GM12878 (cell line): ENCODE results near the gene MAP3K6. TPM values are rescaled to one million over a fixed set of nuclear protein-coding genes. Genes with fewer than 3 reads are reported as not detected.

Experiments used
- ATAC-seq: fragments of 200-7000 bp; cut with Tn5 transposase; 3 replicates; pipeline ENCODE4 v1.9.1; 2020; ENCODE audit warnings: mild to moderate bottlenecking, moderate library complexity
- BruUV-seq: library from RNA; stranded (reverse); fragments of 400-500 nt; replicated peaks from 2 replicates; lab custom pipeline; 2021; lab: Mats Ljungman, UMichigan
- CTCF ChIA-PET: fragments of 300-600 bp; sonication (Branson Sonifier 250); formaldehyde crosslinking; extraction: SDS; loops from one replicate; lab custom pipeline; 2021; ENCODE audit warnings: inconsistent platforms; lab: Yijun Ruan, JAX
- POLR2A ChIA-PET: fragments of 350-600 bp; formaldehyde crosslinking; extraction: SDS; loops from one replicate; lab custom pipeline; 2021; ENCODE audit warnings: inconsistent platforms; lab: Charles Lee
- RAD21 ChIA-PET: fragments of 300-600 bp; sonication (Branson Sonifier 250); formaldehyde crosslinking; loops from one replicate; lab custom pipeline; 2023; ENCODE audit warnings: antibody characterized with exemption; ENCODE audit not compliant: unreplicated experiment; lab: Charles Lee
- SMC1A ChIA-PET: fragments of 300-600 bp; sonication (Branson Sonifier 250); formaldehyde crosslinking; loops from one replicate; lab custom pipeline; 2023; ENCODE audit not compliant: unreplicated experiment, uncharacterized antibody; lab: Charles Lee
- DNase-seq: peaks from one replicate; pipeline ENCODE4 v3.0.0-alpha.2; 2011; ENCODE audit warnings: low read depth, low spot score
- FAIRE-seq: peaks from 3 replicates; lab custom pipeline; 2011; peaks lifted over from hg19 to GRCh38; lab: Jason Lieb, UNC
- H2AFZ ChIP-seq: 2 replicates; pipeline ENCODE4 v1.6.0; 2011; ENCODE audit warnings: low read depth, low read length, control low read depth; ENCODE audit not compliant: control insufficient read depth
- H3K27ac ChIP-seq: 2 replicates; pipeline ENCODE4 v1.5.1; 2011; ENCODE audit warnings: control low read depth; ENCODE audit not compliant: control insufficient read depth, insufficient read depth
- H3K27me3 ChIP-seq, 2 experiments: replicated peaks in 1 of 2; 2 replicates each; pipeline versions ENCODE4 v1.6.0 to v1.6.1; 2011; ENCODE audit warnings: low read length in 1 of 2; ENCODE audit not compliant: control insufficient read depth in 2 of 2, insufficient read depth in 2 of 2
- H3K36me3 ChIP-seq, 2 experiments: 2 replicates each; pipeline ENCODE4 v1.5.1; 2011; ENCODE audit warnings: low read length in 1 of 2; ENCODE audit not compliant: control insufficient read depth in 2 of 2, insufficient read depth in 2 of 2
- H3K4me1 ChIP-seq: 2 replicates; pipeline ENCODE4 v1.6.1; 2011; ENCODE audit warnings: mild to moderate bottlenecking, low read length, moderate library complexity, mixed read lengths; ENCODE audit not compliant: control insufficient read depth, insufficient read depth
- H3K4me2 ChIP-seq: 2 replicates; pipeline ENCODE4 v1.6.0; 2011; ENCODE audit warnings: control low read depth; ENCODE audit not compliant: control insufficient read depth, insufficient read depth
- H3K4me3 ChIP-seq: fragments of 200-600 bp; sonication (generic); 2 replicates; pipeline ENCODE4 v1.5.1; 2016
- H3K79me2 ChIP-seq: 2 replicates; pipeline ENCODE4 v1.6.0; 2011; ENCODE audit warnings: low read length; ENCODE audit not compliant: control insufficient read depth, insufficient read depth
- H3K9ac ChIP-seq: 2 replicates; pipeline ENCODE4 v1.8.0; 2011; ENCODE audit warnings: low read length, control low read depth, mixed read lengths; ENCODE audit not compliant: control insufficient read depth, insufficient read depth
- H3K9me3 ChIP-seq: replicated peaks from 3 replicates; pipeline ENCODE4 v1.5.1; 2011; ENCODE audit warnings: mild to moderate bottlenecking, low read length; ENCODE audit not compliant: control insufficient read depth, insufficient read depth
- H4K20me1 ChIP-seq: 2 replicates; pipeline ENCODE4 v1.6.0; 2011; ENCODE audit not compliant: control insufficient read depth, insufficient read depth
- JUND ChIP-seq: IDR thresholded peaks from 2 replicates; pipeline ENCODE4 v1.6.1; 2012; ENCODE audit warnings: low read depth, mild to moderate bottlenecking, low read length, improper control_type of control experiment, moderate library complexity
- MXI1 ChIP-seq: fragments of 150-350 bp; IDR thresholded peaks from 2 replicates; pipeline ENCODE4 v1.6.1; 2011; ENCODE audit warnings: low read depth, mild to moderate bottlenecking, inconsistent platforms, low read length, improper control_type of control experiment
- POLR2A ChIP-seq: IDR thresholded peaks from 2 replicates; pipeline ENCODE4 v1.6.1; 2011; ENCODE audit warnings: low read depth, mild to moderate bottlenecking, low read length
- POLR2AphosphoS2 ChIP-seq: IDR thresholded peaks from 2 replicates; pipeline ENCODE4 v1.6.1; 2011; ENCODE audit warnings: low read depth, mild to moderate bottlenecking, low read length, improper control_type of control experiment, moderate library complexity
- POLR2AphosphoS5 ChIP-seq: IDR thresholded peaks from 2 replicates; pipeline ENCODE4 v1.6.1; 2011; ENCODE audit warnings: mild to moderate bottlenecking, low read length, inconsistent platforms
- TARDBP ChIP-seq: IDR thresholded peaks from 2 replicates; pipeline ENCODE4 v1.6.1; 2016; ENCODE audit warnings: borderline replicate concordance
- WGBS: methylation state at CpG from one replicate; pipeline ENCODE4 v1.1.6; 2016; ENCODE audit warnings: low lambda C conversion rate; ENCODE audit not compliant: insufficient replicate concordance, insufficient coverage; ENCODE audit errors: missing lambda C conversion rate; 5-methylcytosine and 5-hydroxymethylcytosine counted together
- in situ Hi-C: fragments of 300-500 bp; cut with MboI; formaldehyde crosslinking; loops from 9 replicates; pipeline ENCODE4 v1.14.3; 2018; ENCODE audit warnings: mixed read lengths
- intact Hi-C: fragments of 100-400 bp; cut with micrococcal nuclease; formaldehyde crosslinking; loops from one replicate; pipeline ENCODE4 v1.14.2; 2022; ENCODE audit not compliant: unreplicated experiment
- polyA plus RNA-seq, 11 experiments: library from polyadenylated mRNA; depleted of rRNA in 4 of 11; unstranded in 6 of 11; stranded (reverse) in 5 of 11; fragments of >200 nt; fragmentation: Nextera tagmentation in 4 of 11; fragmentation: Illumina TruSeq in 1 of 11; extraction: Ambion mirVana in 4 of 11; extraction: Trizol in 1 of 11; gene quantifications; 1 replicate in 1 of 11; 2 replicates in 10 of 11; pipeline versions ENCODE4 v1.2.1 to v1.2.3, GENCODE V29; 2011 to 2016; ENCODE audit warnings: inconsistent platforms in 2 of 11, missing spikeins in 2 of 11, low read depth in 1 of 11
- total RNA-seq, 4 experiments: library from RNA; depleted of rRNA in 3 of 4; stranded (reverse); fragments of >200 nt in 3 of 4; fragmentation: Illumina TruSeq in 1 of 4; extraction: Trizol in 1 of 4; gene quantifications; 2 replicates each; pipeline versions ENCODE4 v1.2.1 to v1.2.3, GENCODE V29; 2013 to 2021

Gene MAP3K6
- total and polyA plus RNA-seq, 10 of the 15 experiments (the other 5 are each of a cell fraction or from before 2014, with no cell fraction given) = 0.15 to 3.4 (median 1.2) TPM; not detected in 1

GRCh38 chr1:27400963-27401341 is 34.2 kb upstream of the MAP3K6 start:
- peaks cover 0 to under 1% of the 10 kb centered on the region in 2 experiments; a peak in 3 of 4 replicates for H3K36me3 ChIP-seq
- RAD21 ChIA-PET = interaction anchor here (3.6 kb wide), 1 partner anchor 205 kb away, joined by 34 read pairs; the partner anchor contains the start of gene AHDC1
- H3K9ac ChIP-seq = no peak overlapping the region
- in situ Hi-C loops (no loop called here), intact Hi-C loops (no loop called here)
- TF ChIP-seq MXI1 = no peak
- TF ChIP-seq POLR2AphosphoS2 = peak; percentile 3; the same call in 1 of the 2 replicates
- BruUV-seq = no TSS peak
- H3K79me2 ChIP-seq = no peaks in the 10 kb centered on the region
- no peak overlapping the region for H3K4me3 ChIP-seq
- FAIRE-seq (no peak), DNase-seq (no peak), ATAC-seq (no peak)
- no peak overlapping the region for H3K4me2 ChIP-seq
- POLR2A ChIA-PET = interaction anchor here (0.6 kb wide), 1 partner anchor 107 kb away, joined by 4 read pairs; no protein-coding TSS in a partner anchor
- H3K27ac ChIP-seq = no peak overlapping the region
- H3K9me3 ChIP-seq = no peaks in the 10 kb centered on the region
- no peaks in the 10 kb centered on the region for H3K27me3 ChIP-seq
- 90% methylated on average over 5 of the region's 5 CpGs for WGBS
- SMC1A ChIA-PET = interaction anchor here (0.7 to 2.4 kb wide), 3 partner anchors 12 to 269 kb away, joined by 3 to 9 read pairs (median 3); no protein-coding TSS in a partner anchor
- H3K4me1 ChIP-seq = peaks cover 16% of the 10 kb centered on the region
- no peak overlapping the region for H2AFZ ChIP-seq
- no peaks in the 10 kb centered on the region for H4K20me1 ChIP-seq
- CTCF ChIA-PET = interaction anchor here (1.2 to 13.5 kb wide), 6 partner anchors 14 to 206 kb away, joined by 3 to 265 read pairs (median 15); partner anchors contain the start of gene AHDC1

GRCh38 chr1:27400082-27400962 is 33.6 kb upstream of the MAP3K6 start:
- FAIRE-seq (no peak), ATAC-seq (no peak), DNase-seq (no peak)
- RAD21 ChIA-PET = no interaction called here
- H2AFZ ChIP-seq = no peak overlapping the region
- H3K27me3 ChIP-seq = no peaks in the 10 kb centered on the region
- H3K4me3 ChIP-seq = no peak overlapping the region
- no TSS peak for BruUV-seq
- H4K20me1 ChIP-seq = no peaks in the 10 kb centered on the region
- 82% methylated on average over 13 of the region's 13 CpGs for WGBS
- peak; percentile 50; the same call in 1 of the 2 replicates for TF ChIP-seq POLR2AphosphoS5
- no peak for TF ChIP-seq JUND
- TF ChIP-seq POLR2AphosphoS2 = 0 out of 2 replicates have a peak, but pooled peaks have one; percentile 30
- TF ChIP-seq TARDBP = peak; percentile 30; the same call in 1 of the 2 replicates
- TF ChIP-seq POLR2A = peak; percentile 23
- no peaks in the 10 kb centered on the region; a peak in 3 of 4 replicates for H3K36me3 ChIP-seq
- intact Hi-C loops (no loop called here), in situ Hi-C loops (no loop called here)
- H3K9me3 ChIP-seq = no peaks in the 10 kb centered on the region
- no peak overlapping the region for H3K9ac ChIP-seq
- POLR2A ChIA-PET = interaction anchor here (0.6 kb wide), 1 partner anchor 108 kb away, joined by 4 read pairs; no protein-coding TSS in a partner anchor
- no peak overlapping the region for H3K27ac ChIP-seq
- CTCF ChIA-PET = interaction anchor here (3.3 to 13.5 kb wide), 3 partner anchors 16 to 206 kb away, joined by 9 to 265 read pairs (median 133); partner anchors contain the start of gene AHDC1
- no peak overlapping the region for H3K4me2 ChIP-seq
- SMC1A ChIA-PET = no interaction called here
- no peaks in the 10 kb centered on the region for H3K79me2 ChIP-seq
- peaks cover 16% of the 10 kb centered on the region for H3K4me1 ChIP-seq
